SJSA1 (cell line): ENCODE results near the gene SCFD2. TPM values are rescaled to one million over a fixed set of nuclear protein-coding genes. Genes with fewer than 3 reads are reported as not detected.

Experiments used
- DNase-seq, 2 experiments: peaks; one replicate each; pipeline ENCODE4 v3.0.0-alpha.2; 2015 to 2020; ENCODE audit warnings: low spot score in 2 of 2, low read depth in 1 of 2
- H3K27ac ChIP-seq: fragments of 250-450 bp; sonication (Bioruptor Pico); 2 replicates; pipeline ENCODE4 v1.5.1; 2020; ENCODE audit warnings: mild to moderate bottlenecking, moderate library complexity
- H3K27me3 ChIP-seq: fragments of 250-450 bp; sonication (Bioruptor Pico); replicated peaks from 2 replicates; pipeline ENCODE4 v1.5.1; 2020; ENCODE audit warnings: mild to moderate bottlenecking, moderate library complexity
- H3K36me3 ChIP-seq: fragments of 250-450 bp; sonication (Bioruptor Pico); 2 replicates; pipeline ENCODE4 v1.5.1; 2020; ENCODE audit warnings: mild to moderate bottlenecking
- H3K4me1 ChIP-seq: fragments of 250-450 bp; sonication (Bioruptor Pico); replicated peaks from 2 replicates; pipeline ENCODE4 v1.6.1; 2021; ENCODE audit warnings: mild to moderate bottlenecking
- H3K4me3 ChIP-seq: fragments of 250-450 bp; sonication (Bioruptor Pico); 2 replicates; pipeline ENCODE4 v1.5.1; 2020; ENCODE audit warnings: mild to moderate bottlenecking
- H3K9me3 ChIP-seq: fragments of 250-450 bp; sonication (Bioruptor Pico); replicated peaks from 2 replicates; pipeline ENCODE4 v1.5.1; 2020; ENCODE audit warnings: mild to moderate bottlenecking
- total RNA-seq: library from RNA; depleted of rRNA; stranded (reverse); fragments of >200 nt; shearing (Covaris generic); gene quantifications from 2 replicates; pipeline ENCODE4 v1.2.3, GENCODE V29; 2014

The SCFD2 gene
- total RNA-seq, 1 experiment from 2014 or later = 18.5 TPM

- Histone ChIP-seq H3K4me1 (no peaks in the 10 kb centered on the region; the same call in 1 of the 2 replicates), H3K27ac (no peak overlapping the region), H3K27me3 (no peaks in the 10 kb centered on the region), H3K9me3 (no peaks in the 10 kb centered on the region), H3K36me3 (no peaks in the 10 kb centered on the region), H3K4me3 (no peak overlapping the region)
- no peak for DNase-seq
These were observed 238.5 kb downstream of the SCFD2 start for GRCh38 chr4:53127365-53127764.

- H3K27ac ChIP-seq = no peak overlapping the region
- no peaks in the 10 kb centered on the region for H3K36me3 ChIP-seq
- no peak overlapping the region for H3K4me3 ChIP-seq
- H3K27me3 ChIP-seq = no peaks in the 10 kb centered on the region
- DNase-seq = no peak
- H3K9me3 ChIP-seq = no peaks in the 10 kb centered on the region
- H3K4me1 ChIP-seq = peaks cover 11% of the 10 kb centered on the region
These were observed 239.8 kb downstream of the SCFD2 start for GRCh38 chr4:53126099-53126498.

- Histone ChIP-seq H3K9me3 (no peaks in the 10 kb centered on the region), H3K36me3 (no peaks in the 10 kb centered on the region), H3K27ac (no peak overlapping the region), H3K27me3 (no peaks in the 10 kb centered on the region), H3K4me1 (peaks cover 32% of the 10 kb centered on the region), H3K4me3 (no peak overlapping the region)
- no peak for DNase-seq
These were observed 242.0 kb downstream of the SCFD2 start for GRCh38 chr4:53123819-53124218.

GRCh38 chr4:53123171-53123570 is 242.7 kb downstream of the SCFD2 start:
- Histone ChIP-seq H3K4me3 (no peak overlapping the region), H3K27ac (no peak overlapping the region), H3K36me3 (no peaks in the 10 kb centered on the region), H3K4me1 (peaks cover 32% of the 10 kb centered on the region), H3K27me3 (no peaks in the 10 kb centered on the region), H3K9me3 (no peaks in the 10 kb centered on the region)
- no peak for DNase-seq

- Histone ChIP-seq H3K4me3 (no peak overlapping the region), H3K36me3 (no peaks in the 10 kb centered on the region), H3K27me3 (no peaks in the 10 kb centered on the region), H3K27ac (no peak overlapping the region), H3K4me1 (peaks cover 32% of the 10 kb centered on the region), H3K9me3 (no peaks in the 10 kb centered on the region)
- DNase-seq = no peak
These were observed 243.4 kb downstream of the SCFD2 start for GRCh38 chr4:53122280-53123116.

DNA sequence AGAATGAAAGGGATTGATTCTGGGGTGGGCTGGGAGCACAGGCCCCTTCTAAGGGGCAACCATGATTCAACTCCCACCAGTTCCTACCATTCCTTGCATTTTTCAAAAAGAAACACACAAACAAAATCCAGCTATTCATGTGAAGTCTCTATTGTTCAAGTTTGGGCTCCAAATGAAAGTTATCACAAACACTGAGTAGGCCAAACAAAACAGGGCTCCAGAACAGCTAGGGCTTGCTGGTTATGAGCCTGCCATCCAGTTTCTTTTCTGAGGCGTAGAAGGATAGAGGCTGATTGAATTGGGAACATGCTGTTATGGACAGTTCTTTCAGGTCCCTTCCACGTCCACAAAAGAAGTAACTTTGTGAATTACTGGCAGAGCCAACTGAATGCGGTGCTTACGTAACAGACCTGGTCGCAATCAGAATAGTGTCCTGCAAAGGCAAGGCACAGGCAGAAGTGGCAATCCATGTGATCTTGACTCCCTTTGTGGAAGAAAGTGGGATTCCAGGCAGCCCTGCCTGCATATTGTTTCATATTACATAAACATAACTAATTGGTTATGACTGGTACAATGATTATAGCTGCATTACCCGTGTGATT is 244.5 kb downstream of the SCFD2 start:
- no peak overlapping the region for H3K4me3 ChIP-seq
- H3K27ac ChIP-seq = peak overlapping the region; percentile 67
- H3K27me3 ChIP-seq = no peaks in the 10 kb centered on the region
- peaks cover 32% of the 10 kb centered on the region for H3K4me1 ChIP-seq
- H3K9me3 ChIP-seq = no peaks in the 10 kb centered on the region
- peak in 1 of 2 experiments; percentile 51 for DNase-seq
- H3K36me3 ChIP-seq = no peaks in the 10 kb centered on the region

- H3K27me3 ChIP-seq = no peaks in the 10 kb centered on the region
- H3K36me3 ChIP-seq = no peaks in the 10 kb centered on the region
- DNase-seq = no peak
- H3K9me3 ChIP-seq = no peaks in the 10 kb centered on the region
- no peak overlapping the region for H3K4me3 ChIP-seq
- peak overlapping the region; percentile 67 for H3K27ac ChIP-seq
- peaks cover 32% of the 10 kb centered on the region for H3K4me1 ChIP-seq
These were observed 245.1 kb downstream of the SCFD2 start for GRCh38 chr4:53120778-53121177.

DNA sequence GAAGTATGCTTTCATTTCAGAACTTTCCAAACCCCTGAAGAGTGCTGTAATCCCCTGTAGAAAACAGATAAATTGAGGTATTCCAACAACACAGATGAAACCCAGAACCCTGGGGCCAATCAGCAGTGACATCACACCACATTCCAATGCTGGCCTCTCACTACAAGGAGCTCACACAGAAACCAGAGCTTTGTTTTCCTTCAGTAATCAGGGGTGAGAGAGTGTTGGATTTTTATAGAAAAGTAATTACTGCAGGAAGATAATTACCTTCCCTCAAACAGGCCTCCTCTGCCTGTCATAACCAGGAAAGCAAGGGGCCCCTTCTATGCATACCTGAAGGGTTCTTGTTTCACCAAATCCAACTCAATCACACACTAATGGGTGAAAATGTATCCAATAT is 246.2 kb downstream of the SCFD2 start:
- Histone ChIP-seq H3K4me3 (no peak overlapping the region), H3K9me3 (no peaks in the 10 kb centered on the region), H3K36me3 (no peaks in the 10 kb centered on the region), H3K27me3 (no peaks in the 10 kb centered on the region), H3K4me1 (peaks cover 32% of the 10 kb centered on the region), H3K27ac (peak overlapping the region; percentile 67)
- DNase-seq = peak; percentile 63 to 66

DNA sequence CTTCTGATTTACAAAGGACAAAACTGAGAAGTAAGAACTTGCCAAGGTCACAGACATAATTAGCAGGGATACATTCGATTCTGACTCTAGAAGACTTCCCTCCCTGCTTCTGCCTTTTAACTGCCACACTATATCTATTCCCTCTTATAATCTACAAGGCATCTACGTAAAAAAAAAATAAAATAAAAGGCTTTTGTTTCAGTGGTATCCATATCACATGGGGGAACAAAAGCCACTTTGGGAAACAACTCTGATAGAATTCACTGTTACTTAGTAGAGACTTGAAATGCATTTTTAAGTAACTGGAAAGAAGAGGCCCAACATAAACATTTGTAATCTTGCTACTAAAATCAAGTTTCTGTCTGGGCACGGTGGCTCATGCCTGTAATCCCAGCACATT is 247.2 kb downstream of the SCFD2 start:
- Histone ChIP-seq H3K9me3 (no peaks in the 10 kb centered on the region), H3K4me3 (no peak overlapping the region), H3K4me1 (peaks cover 32% of the 10 kb centered on the region), H3K36me3 (no peaks in the 10 kb centered on the region), H3K27me3 (no peaks in the 10 kb centered on the region), H3K27ac (no peak overlapping the region)
- no peak for DNase-seq

DNA sequence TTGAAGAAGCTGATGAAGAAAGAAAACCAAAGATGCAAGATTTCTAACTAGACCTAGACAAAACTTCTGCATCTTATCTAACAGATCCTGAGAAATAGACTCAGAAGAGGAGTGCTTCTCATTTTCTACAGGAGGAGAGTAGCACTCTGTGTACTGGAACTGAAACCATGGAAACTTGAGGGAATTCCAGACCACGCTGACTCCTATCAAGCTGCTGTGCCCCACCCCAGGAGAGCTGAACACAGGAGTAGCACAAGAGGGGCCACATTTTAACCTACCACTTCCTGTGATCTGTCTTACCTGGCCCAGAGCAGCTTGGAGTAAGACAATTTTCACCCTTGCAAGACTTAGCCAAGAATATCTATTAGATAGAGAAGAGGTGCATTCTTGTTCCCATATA is 248.9 kb downstream of the SCFD2 start:
- no peak for DNase-seq
- Histone ChIP-seq H3K27ac (no peak overlapping the region), H3K36me3 (no peaks in the 10 kb centered on the region), H3K4me1 (peaks cover 30% of the 10 kb centered on the region), H3K4me3 (no peak overlapping the region), H3K9me3 (no peaks in the 10 kb centered on the region), H3K27me3 (no peaks in the 10 kb centered on the region)

DNA sequence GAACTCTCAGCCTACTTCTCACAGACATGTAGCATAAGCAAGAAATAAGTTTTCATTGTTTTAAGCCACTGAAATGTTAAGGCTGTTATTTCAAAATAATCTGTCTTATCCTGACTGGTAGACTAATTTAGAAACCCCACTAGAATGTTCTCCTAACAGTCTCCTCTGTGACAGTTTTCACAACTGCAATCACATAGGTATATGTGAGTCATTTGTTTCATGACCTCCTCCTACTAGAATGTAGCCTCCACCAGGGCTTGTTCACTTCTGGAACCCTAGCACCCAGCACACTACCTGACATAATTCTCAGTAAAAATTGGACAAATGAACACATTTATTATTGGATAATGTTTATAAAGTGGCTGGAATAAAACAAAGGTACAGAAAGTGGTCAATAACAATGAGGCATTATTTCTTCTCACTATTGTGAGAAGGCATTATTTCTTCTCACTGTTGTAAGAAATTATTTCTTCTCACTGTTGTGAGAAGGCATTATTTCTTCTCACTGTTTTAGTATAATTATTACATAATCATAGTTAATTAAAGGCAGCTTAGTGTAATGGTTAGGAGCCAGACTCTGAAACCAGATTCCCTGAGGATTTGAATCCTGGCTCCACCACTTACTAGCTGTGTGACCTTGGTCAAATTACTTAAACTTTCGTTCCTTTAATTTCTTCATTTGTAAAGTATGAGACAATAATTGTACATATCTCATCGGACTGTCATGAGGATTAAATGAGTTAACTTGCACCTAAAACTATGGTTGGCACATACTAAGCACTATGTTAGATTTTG is 252.2 kb downstream of the SCFD2 start:
- H3K4me1 ChIP-seq = no peaks in the 10 kb centered on the region
- no peak overlapping the region for H3K27ac ChIP-seq
- H3K4me3 ChIP-seq = no peak overlapping the region
- H3K9me3 ChIP-seq = no peaks in the 10 kb centered on the region
- H3K27me3 ChIP-seq = no peaks in the 10 kb centered on the region
- no peaks in the 10 kb centered on the region for H3K36me3 ChIP-seq
- DNase-seq = no peak

GRCh38 chr4:53105313-53105712 is 260.5 kb downstream of the SCFD2 start:
- Histone ChIP-seq H3K36me3 (no peaks in the 10 kb centered on the region), H3K27ac (no peak overlapping the region), H3K4me1 (peaks cover 18% of the 10 kb centered on the region), H3K9me3 (no peaks in the 10 kb centered on the region), H3K27me3 (no peaks in the 10 kb centered on the region), H3K4me3 (no peak overlapping the region)
- no peak for DNase-seq

GRCh38 chr4:53103481-53103880 is 262.4 kb downstream of the SCFD2 start:
- H3K27me3 ChIP-seq = no peaks in the 10 kb centered on the region
- H3K4me1 ChIP-seq = peaks cover 36% of the 10 kb centered on the region
- H3K27ac ChIP-seq = no peak overlapping the region
- H3K36me3 ChIP-seq = no peaks in the 10 kb centered on the region
- no peak overlapping the region for H3K4me3 ChIP-seq
- H3K9me3 ChIP-seq = no peaks in the 10 kb centered on the region
- no peak for DNase-seq

DNA sequence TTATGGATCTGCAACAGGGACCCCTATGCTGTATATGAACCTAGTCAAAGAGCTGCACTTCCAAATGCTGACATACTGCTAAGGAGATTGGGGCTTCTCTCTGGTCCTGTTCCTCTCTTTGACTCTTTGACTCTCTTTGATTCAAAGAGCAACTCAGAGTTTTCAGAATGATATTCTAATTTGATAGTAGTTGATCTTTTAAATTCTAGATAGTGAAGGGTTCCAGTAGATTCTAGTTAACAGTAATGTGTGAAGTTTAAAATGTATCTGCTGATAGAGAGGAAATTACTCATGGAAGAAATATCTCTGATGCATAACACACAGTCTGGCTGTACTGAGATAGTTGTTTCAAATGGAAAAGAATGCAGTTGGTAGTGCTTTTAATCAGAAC is 264.7 kb downstream of the SCFD2 start:
- Histone ChIP-seq H3K9me3 (no peaks in the 10 kb centered on the region), H3K27me3 (no peaks in the 10 kb centered on the region), H3K4me3 (no peak overlapping the region), H3K27ac (peak overlapping the region; percentile 94), H3K4me1 (peaks cover 44% of the 10 kb centered on the region), H3K36me3 (no peaks in the 10 kb centered on the region)
- peak in 1 of 2 experiments; percentile 78 for DNase-seq
